GM12878 (cell line): ENCODE data around the gene RPGR. TPM values are rescaled to one million over a fixed set of nuclear protein-coding genes. Genes with fewer than 3 reads are reported as not detected.

Experiments used
- ATAC-seq: fragments of 200-7000 bp; cut with Tn5 transposase; 3 replicates; pipeline ENCODE4 v1.9.1; 2020; ENCODE audit warnings: mild to moderate bottlenecking, moderate library complexity
- BruUV-seq: library from RNA; stranded (reverse); fragments of 400-500 nt; replicated peaks from 2 replicates; lab custom pipeline; 2021; lab: Mats Ljungman, UMichigan
- CTCF ChIA-PET: fragments of 300-600 bp; sonication (Branson Sonifier 250); formaldehyde crosslinking; extraction: SDS; loops from one replicate; lab custom pipeline; 2021; ENCODE audit warnings: inconsistent platforms; lab: Yijun Ruan, JAX
- POLR2A ChIA-PET: fragments of 350-600 bp; formaldehyde crosslinking; extraction: SDS; loops from one replicate; lab custom pipeline; 2021; ENCODE audit warnings: inconsistent platforms; lab: Charles Lee
- RAD21 ChIA-PET: fragments of 300-600 bp; sonication (Branson Sonifier 250); formaldehyde crosslinking; loops from one replicate; lab custom pipeline; 2023; ENCODE audit warnings: antibody characterized with exemption; ENCODE audit not compliant: unreplicated experiment; lab: Charles Lee
- SMC1A ChIA-PET: fragments of 300-600 bp; sonication (Branson Sonifier 250); formaldehyde crosslinking; loops from one replicate; lab custom pipeline; 2023; ENCODE audit not compliant: unreplicated experiment, uncharacterized antibody; lab: Charles Lee
- DNase-seq: peaks from one replicate; pipeline ENCODE4 v3.0.0-alpha.2; 2011; ENCODE audit warnings: low read depth, low spot score
- FAIRE-seq: peaks from 3 replicates; lab custom pipeline; 2011; peaks lifted over from hg19 to GRCh38; lab: Jason Lieb, UNC
- H2AFZ ChIP-seq: 2 replicates; pipeline ENCODE4 v1.6.0; 2011; ENCODE audit warnings: low read depth, low read length, control low read depth; ENCODE audit not compliant: control insufficient read depth
- H3K27ac ChIP-seq: 2 replicates; pipeline ENCODE4 v1.5.1; 2011; ENCODE audit warnings: control low read depth; ENCODE audit not compliant: control insufficient read depth, insufficient read depth
- H3K27me3 ChIP-seq, 2 experiments: replicated peaks in 1 of 2; 2 replicates each; pipeline versions ENCODE4 v1.6.0 to v1.6.1; 2011; ENCODE audit warnings: low read length in 1 of 2; ENCODE audit not compliant: control insufficient read depth in 2 of 2, insufficient read depth in 2 of 2
- H3K36me3 ChIP-seq, 2 experiments: 2 replicates each; pipeline ENCODE4 v1.5.1; 2011; ENCODE audit warnings: low read length in 1 of 2; ENCODE audit not compliant: control insufficient read depth in 2 of 2, insufficient read depth in 2 of 2
- H3K4me1 ChIP-seq: 2 replicates; pipeline ENCODE4 v1.6.1; 2011; ENCODE audit warnings: mild to moderate bottlenecking, low read length, moderate library complexity, mixed read lengths; ENCODE audit not compliant: control insufficient read depth, insufficient read depth
- H3K4me2 ChIP-seq: 2 replicates; pipeline ENCODE4 v1.6.0; 2011; ENCODE audit warnings: control low read depth; ENCODE audit not compliant: control insufficient read depth, insufficient read depth
- H3K4me3 ChIP-seq: fragments of 200-600 bp; sonication (generic); 2 replicates; pipeline ENCODE4 v1.5.1; 2016
- H3K79me2 ChIP-seq: 2 replicates; pipeline ENCODE4 v1.6.0; 2011; ENCODE audit warnings: low read length; ENCODE audit not compliant: control insufficient read depth, insufficient read depth
- H3K9ac ChIP-seq: 2 replicates; pipeline ENCODE4 v1.8.0; 2011; ENCODE audit warnings: low read length, control low read depth, mixed read lengths; ENCODE audit not compliant: control insufficient read depth, insufficient read depth
- H3K9me3 ChIP-seq: replicated peaks from 3 replicates; pipeline ENCODE4 v1.5.1; 2011; ENCODE audit warnings: mild to moderate bottlenecking, low read length; ENCODE audit not compliant: control insufficient read depth, insufficient read depth
- H4K20me1 ChIP-seq: 2 replicates; pipeline ENCODE4 v1.6.0; 2011; ENCODE audit not compliant: control insufficient read depth, insufficient read depth
- IKZF1 ChIP-seq: fragments of 450-650 bp; conservative IDR thresholded peaks from 2 replicates; pipeline ENCODE4 v1.6.1; 2017; ENCODE audit warnings: antibody characterized with exemption, mild to moderate bottlenecking
- PAX8 ChIP-seq: fragments of 450-650 bp; IDR thresholded peaks from 2 replicates; pipeline ENCODE4 v1.6.1; 2017; ENCODE audit warnings: mild to moderate bottlenecking, moderate library complexity
- RB1 ChIP-seq: fragments of 450-650 bp; formaldehyde crosslinking; IDR thresholded peaks from 2 replicates; pipeline ENCODE4 v1.6.1; 2017; ENCODE audit warnings: mild to moderate bottlenecking, borderline replicate concordance
- RELA ChIP-seq: fragments of 450-650 bp; IDR thresholded peaks from 2 replicates; pipeline ENCODE4 v1.8.0; 2014; ENCODE audit warnings: borderline replicate concordance; ENCODE audit not compliant: partially characterized antibody
- SIN3A ChIP-seq: IDR thresholded peaks from 2 replicates; pipeline ENCODE4 v1.6.1; 2012; ENCODE audit warnings: low read depth, low read length, improper control_type of control experiment
- ZNF207 ChIP-seq: fragments of 450-650 bp; IDR thresholded peaks from 2 replicates; pipeline ENCODE4 v1.6.1; 2014; ENCODE audit warnings: antibody characterized with exemption, mild to moderate bottlenecking, borderline replicate concordance
- ZNF24 ChIP-seq: fragments of 450-650 bp; IDR thresholded peaks from 2 replicates; pipeline ENCODE4 v1.6.1; 2017; ENCODE audit warnings: antibody characterized with exemption, mild to moderate bottlenecking
- WGBS: methylation state at CpG from one replicate; pipeline ENCODE4 v1.1.6; 2016; ENCODE audit warnings: low lambda C conversion rate; ENCODE audit not compliant: insufficient replicate concordance, insufficient coverage; ENCODE audit errors: missing lambda C conversion rate; 5-methylcytosine and 5-hydroxymethylcytosine counted together
- in situ Hi-C: fragments of 300-500 bp; cut with MboI; formaldehyde crosslinking; loops from 9 replicates; pipeline ENCODE4 v1.14.3; 2018; ENCODE audit warnings: mixed read lengths
- intact Hi-C: fragments of 100-400 bp; cut with micrococcal nuclease; formaldehyde crosslinking; loops from one replicate; pipeline ENCODE4 v1.14.2; 2022; ENCODE audit not compliant: unreplicated experiment
- polyA plus RNA-seq, 11 experiments: library from polyadenylated mRNA; depleted of rRNA in 4 of 11; unstranded in 6 of 11; stranded (reverse) in 5 of 11; fragments of >200 nt; fragmentation: Nextera tagmentation in 4 of 11; fragmentation: Illumina TruSeq in 1 of 11; extraction: Ambion mirVana in 4 of 11; extraction: Trizol in 1 of 11; gene quantifications; 1 replicate in 1 of 11; 2 replicates in 10 of 11; pipeline versions ENCODE4 v1.2.1 to v1.2.3, GENCODE V29; 2011 to 2016; ENCODE audit warnings: inconsistent platforms in 2 of 11, missing spikeins in 2 of 11, low read depth in 1 of 11
- total RNA-seq, 4 experiments: library from RNA; depleted of rRNA in 3 of 4; stranded (reverse); fragments of >200 nt in 3 of 4; fragmentation: Illumina TruSeq in 1 of 4; extraction: Trizol in 1 of 4; gene quantifications; 2 replicates each; pipeline versions ENCODE4 v1.2.1 to v1.2.3, GENCODE V29; 2013 to 2021
- TF ChIP-seq, protein P1 (sequence below): fragments of 450-650 bp; IDR thresholded peaks from 2 replicates; pipeline ENCODE4 v1.6.1; 2016; ENCODE audit warnings: mild to moderate bottlenecking
- TF ChIP-seq, protein P2 (sequence below): fragments of 450-650 bp; formaldehyde crosslinking; IDR thresholded peaks from 2 replicates; pipeline ENCODE4 v1.5.0; 2022; ENCODE audit warnings: mild to moderate bottlenecking, missing genetic modification characterization
- TF ChIP-seq, protein P3 (sequence below): IDR thresholded peaks from 2 replicates; pipeline ENCODE4 v1.6.1; 2012; ENCODE audit warnings: low read length, inconsistent platforms
- TF ChIP-seq, protein P4 (sequence below): fragments of 150-350 bp; IDR thresholded peaks from 2 replicates; pipeline ENCODE4 v1.6.1; 2014; ENCODE audit warnings: mild to moderate bottlenecking, low read depth, low read length
- TF ChIP-seq, protein P5 (sequence below): fragments of 450-650 bp; formaldehyde crosslinking; IDR thresholded peaks from 2 replicates; pipeline ENCODE4 v1.4.0; 2020; ENCODE audit warnings: mild to moderate bottlenecking, moderate library complexity

Gene RPGR
- total and polyA plus RNA-seq, 10 of the 15 experiments (the other 5 are each of a cell fraction or from before 2014, with no cell fraction given) = 5.5 to 13.4 (median 7.6) TPM

DNA sequence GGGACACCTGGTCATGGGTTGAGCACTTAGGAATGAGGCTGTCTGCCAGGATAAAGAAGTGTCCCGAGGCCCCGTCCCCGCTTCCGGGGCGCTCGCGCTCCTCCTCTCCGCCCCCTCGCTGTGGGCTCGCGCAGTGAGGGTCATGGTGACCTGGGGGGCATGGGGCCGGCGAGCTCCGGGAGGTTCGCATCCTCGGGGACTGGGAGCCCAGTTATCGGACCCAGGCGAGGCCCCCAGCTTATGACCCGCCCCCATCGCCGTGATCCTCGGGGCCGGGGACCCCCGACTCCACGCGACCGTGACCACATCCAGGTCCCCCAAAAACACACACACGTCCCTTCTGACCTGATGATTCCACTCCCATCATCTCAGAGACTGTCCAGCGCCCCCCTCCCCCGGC, 71.3 kb downstream of the RPGR start:
- Histone ChIP-seq H3K9ac (no peak overlapping the region), H3K27me3 (no peaks in the 10 kb centered on the region), H3K4me2 (no peak overlapping the region), H2AFZ (no peak overlapping the region), H3K4me3 (no peak overlapping the region), H3K9me3 (no peaks in the 10 kb centered on the region), H4K20me1 (no peaks in the 10 kb centered on the region), H3K4me1 (no peaks in the 10 kb centered on the region), H3K36me3 (no peaks in the 10 kb centered on the region), H3K27ac (no peak overlapping the region), H3K79me2 (no peaks in the 10 kb centered on the region)
- SMC1A ChIA-PET = no interaction called here
- POLR2A ChIA-PET = no interaction called here
- no TSS peak for BruUV-seq
- in situ Hi-C loops (loop anchor here (5.0 kb wide), 1 partner anchor 71 kb away; the partner anchor contains the start of gene RPGR), intact Hi-C loops (no loop called here)
- CTCF ChIA-PET = no interaction called here
- ATAC-seq (no peak), DNase-seq (no peak), FAIRE-seq (no peak)
- RAD21 ChIA-PET = no interaction called here
- 71% methylated on average over 21 of the region's 30 CpGs for WGBS
- TF ChIP-seq, protein P1, sequence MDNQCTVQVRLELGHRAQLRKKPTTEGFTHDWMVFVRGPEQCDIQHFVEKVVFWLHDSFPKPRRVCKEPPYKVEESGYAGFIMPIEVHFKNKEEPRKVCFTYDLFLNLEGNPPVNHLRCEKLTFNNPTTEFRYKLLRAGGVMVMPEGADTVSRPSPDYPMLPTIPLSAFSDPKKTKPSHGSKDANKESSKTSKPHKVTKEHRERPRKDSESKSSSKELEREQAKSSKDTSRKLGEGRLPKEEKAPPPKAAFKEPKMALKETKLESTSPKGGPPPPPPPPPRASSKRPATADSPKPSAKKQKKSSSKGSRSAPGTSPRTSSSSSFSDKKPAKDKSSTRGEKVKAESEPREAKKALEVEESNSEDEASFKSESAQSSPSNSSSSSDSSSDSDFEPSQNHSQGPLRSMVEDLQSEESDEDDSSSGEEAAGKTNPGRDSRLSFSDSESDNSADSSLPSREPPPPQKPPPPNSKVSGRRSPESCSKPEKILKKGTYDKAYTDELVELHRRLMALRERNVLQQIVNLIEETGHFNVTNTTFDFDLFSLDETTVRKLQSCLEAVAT = no peak
- no peak for TF ChIP-seq IKZF1
- TF ChIP-seq, protein P2, sequence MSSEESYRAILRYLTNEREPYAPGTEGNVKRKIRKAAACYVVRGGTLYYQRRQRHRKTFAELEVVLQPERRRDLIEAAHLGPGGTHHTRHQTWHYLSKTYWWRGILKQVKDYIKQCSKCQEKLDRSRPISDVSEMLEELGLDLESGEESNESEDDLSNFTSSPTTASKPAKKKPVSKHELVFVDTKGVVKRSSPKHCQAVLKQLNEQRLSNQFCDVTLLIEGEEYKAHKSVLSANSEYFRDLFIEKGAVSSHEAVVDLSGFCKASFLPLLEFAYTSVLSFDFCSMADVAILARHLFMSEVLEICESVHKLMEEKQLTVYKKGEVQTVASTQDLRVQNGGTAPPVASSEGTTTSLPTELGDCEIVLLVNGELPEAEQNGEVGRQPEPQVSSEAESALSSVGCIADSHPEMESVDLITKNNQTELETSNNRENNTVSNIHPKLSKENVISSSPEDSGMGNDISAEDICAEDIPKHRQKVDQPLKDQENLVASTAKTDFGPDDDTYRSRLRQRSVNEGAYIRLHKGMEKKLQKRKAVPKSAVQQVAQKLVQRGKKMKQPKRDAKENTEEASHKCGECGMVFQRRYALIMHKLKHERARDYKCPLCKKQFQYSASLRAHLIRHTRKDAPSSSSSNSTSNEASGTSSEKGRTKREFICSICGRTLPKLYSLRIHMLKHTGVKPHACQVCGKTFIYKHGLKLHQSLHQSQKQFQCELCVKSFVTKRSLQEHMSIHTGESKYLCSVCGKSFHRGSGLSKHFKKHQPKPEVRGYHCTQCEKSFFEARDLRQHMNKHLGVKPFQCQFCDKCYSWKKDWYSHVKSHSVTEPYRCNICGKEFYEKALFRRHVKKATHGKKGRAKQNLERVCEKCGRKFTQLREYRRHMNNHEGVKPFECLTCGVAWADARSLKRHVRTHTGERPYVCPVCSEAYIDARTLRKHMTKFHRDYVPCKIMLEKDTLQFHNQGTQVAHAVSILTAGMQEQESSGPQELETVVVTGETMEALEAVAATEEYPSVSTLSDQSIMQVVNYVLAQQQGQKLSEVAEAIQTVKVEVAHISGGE (CRISPR knock-in tag) = no peak
- no peak for TF ChIP-seq ZNF207
- TF ChIP-seq PAX8 = no peak
- TF ChIP-seq ZNF24 = no peak
- TF ChIP-seq, protein P3, sequence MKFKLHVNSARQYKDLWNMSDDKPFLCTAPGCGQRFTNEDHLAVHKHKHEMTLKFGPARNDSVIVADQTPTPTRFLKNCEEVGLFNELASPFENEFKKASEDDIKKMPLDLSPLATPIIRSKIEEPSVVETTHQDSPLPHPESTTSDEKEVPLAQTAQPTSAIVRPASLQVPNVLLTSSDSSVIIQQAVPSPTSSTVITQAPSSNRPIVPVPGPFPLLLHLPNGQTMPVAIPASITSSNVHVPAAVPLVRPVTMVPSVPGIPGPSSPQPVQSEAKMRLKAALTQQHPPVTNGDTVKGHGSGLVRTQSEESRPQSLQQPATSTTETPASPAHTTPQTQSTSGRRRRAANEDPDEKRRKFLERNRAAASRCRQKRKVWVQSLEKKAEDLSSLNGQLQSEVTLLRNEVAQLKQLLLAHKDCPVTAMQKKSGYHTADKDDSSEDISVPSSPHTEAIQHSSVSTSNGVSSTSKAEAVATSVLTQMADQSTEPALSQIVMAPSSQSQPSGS = no peak
- no peak for TF ChIP-seq RB1
- TF ChIP-seq RELA = no peak
- TF ChIP-seq, protein P4, sequence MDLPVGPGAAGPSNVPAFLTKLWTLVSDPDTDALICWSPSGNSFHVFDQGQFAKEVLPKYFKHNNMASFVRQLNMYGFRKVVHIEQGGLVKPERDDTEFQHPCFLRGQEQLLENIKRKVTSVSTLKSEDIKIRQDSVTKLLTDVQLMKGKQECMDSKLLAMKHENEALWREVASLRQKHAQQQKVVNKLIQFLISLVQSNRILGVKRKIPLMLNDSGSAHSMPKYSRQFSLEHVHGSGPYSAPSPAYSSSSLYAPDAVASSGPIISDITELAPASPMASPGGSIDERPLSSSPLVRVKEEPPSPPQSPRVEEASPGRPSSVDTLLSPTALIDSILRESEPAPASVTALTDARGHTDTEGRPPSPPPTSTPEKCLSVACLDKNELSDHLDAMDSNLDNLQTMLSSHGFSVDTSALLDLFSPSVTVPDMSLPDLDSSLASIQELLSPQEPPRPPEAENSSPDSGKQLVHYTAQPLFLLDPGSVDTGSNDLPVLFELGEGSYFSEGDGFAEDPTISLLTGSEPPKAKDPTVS = no peak
- no peak for TF ChIP-seq SIN3A
- TF ChIP-seq, protein P5, sequence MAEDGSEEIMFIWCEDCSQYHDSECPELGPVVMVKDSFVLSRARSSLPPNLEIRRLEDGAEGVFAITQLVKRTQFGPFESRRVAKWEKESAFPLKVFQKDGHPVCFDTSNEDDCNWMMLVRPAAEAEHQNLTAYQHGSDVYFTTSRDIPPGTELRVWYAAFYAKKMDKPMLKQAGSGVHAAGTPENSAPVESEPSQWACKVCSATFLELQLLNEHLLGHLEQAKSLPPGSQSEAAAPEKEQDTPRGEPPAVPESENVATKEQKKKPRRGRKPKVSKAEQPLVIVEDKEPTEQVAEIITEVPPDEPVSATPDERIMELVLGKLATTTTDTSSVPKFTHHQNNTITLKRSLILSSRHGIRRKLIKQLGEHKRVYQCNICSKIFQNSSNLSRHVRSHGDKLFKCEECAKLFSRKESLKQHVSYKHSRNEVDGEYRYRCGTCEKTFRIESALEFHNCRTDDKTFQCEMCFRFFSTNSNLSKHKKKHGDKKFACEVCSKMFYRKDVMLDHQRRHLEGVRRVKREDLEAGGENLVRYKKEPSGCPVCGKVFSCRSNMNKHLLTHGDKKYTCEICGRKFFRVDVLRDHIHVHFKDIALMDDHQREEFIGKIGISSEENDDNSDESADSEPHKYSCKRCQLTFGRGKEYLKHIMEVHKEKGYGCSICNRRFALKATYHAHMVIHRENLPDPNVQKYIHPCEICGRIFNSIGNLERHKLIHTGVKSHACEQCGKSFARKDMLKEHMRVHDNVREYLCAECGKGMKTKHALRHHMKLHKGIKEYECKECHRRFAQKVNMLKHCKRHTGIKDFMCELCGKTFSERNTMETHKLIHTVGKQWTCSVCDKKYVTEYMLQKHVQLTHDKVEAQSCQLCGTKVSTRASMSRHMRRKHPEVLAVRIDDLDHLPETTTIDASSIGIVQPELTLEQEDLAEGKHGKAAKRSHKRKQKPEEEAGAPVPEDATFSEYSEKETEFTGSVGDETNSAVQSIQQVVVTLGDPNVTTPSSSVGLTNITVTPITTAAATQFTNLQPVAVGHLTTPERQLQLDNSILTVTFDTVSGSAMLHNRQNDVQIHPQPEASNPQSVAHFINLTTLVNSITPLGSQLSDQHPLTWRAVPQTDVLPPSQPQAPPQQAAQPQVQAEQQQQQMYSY (CRISPR knock-in tag) = no peak
